GM10248 (cell line): ENCODE results near the gene POLR3C.
A peak's percentile ranks its signal among the peaks of the same experiment; 100 is the strongest.

ENCODE experiments used
- CTCF ChIA-PET: fragments of 300-600 bp; sonication (Branson Sonifier 250); formaldehyde crosslinking; extraction: SDS; loops from one replicate; lab custom pipeline; 2021; ENCODE audit warnings: antibody characterized with exemption; lab: Yijun Ruan, JAX
- POLR2A ChIA-PET: fragments of 350-650 bp; sonication (Branson Sonifier 250); formaldehyde crosslinking; extraction: SDS; loops from one replicate; lab custom pipeline; 2020; ENCODE audit warnings: antibody characterized with exemption; lab: Yijun Ruan, JAX
- DNase-seq: peaks from one replicate; pipeline ENCODE4 v3.0.0; 2012; ENCODE audit errors: extremely low spot score
- CTCF ChIP-seq: IDR thresholded peaks from 2 replicates; pipeline ENCODE4 v1.5.1; 2012; ENCODE audit warnings: mild to moderate bottlenecking, low read depth; ENCODE audit errors: extremely low read depth, missing control alignments, control extremely low read depth

The POLR3C gene

GRCh38 chr1:145891587-145892485 lies 67.8 kb downstream of the POLR3C start:
- ChIA-PET POLR2A (interaction anchor here (1.2 kb wide), 1 partner anchor 35 kb away, joined by 3 read pairs; the partner anchor contains the start of gene RBM8A), CTCF (interaction anchor here (0.7 to 4.5 kb wide), 34 partner anchors 10 to 130 kb away, joined by 3 to 75 read pairs (median 6); partner anchors contain the start of genes ANKRD34A, HJV, ITGA10 and LIX1L)
- TF ChIP-seq CTCF: peak; percentile 85
- DNase-seq: peak; percentile 76

GRCh38 chr1:145892486-145893087 lies 68.6 kb downstream of the POLR3C start:
- no peak for TF ChIP-seq CTCF
- CTCF ChIA-PET: interaction anchor here (0.7 to 4.5 kb wide), 29 partner anchors 9 to 129 kb away, joined by 3 to 75 read pairs (median 7); partner anchors contain the start of genes ANKRD34A, HJV, ITGA10 and LIX1L
- POLR2A ChIA-PET: interaction anchor here (0.6 to 1.2 kb wide), 2 partner anchors 35 to 79 kb away, joined by 3 to 7 read pairs; partner anchors contain the start of gene RBM8A
- no peak for DNase-seq

- POLR2A ChIA-PET: interaction anchor here (0.6 kb wide), 1 partner anchor 78 kb away, joined by 7 read pairs; no protein-coding TSS in a partner anchor
These were observed 69.5 kb downstream of the POLR3C start for GRCh38 chr1:145893306-145894055.

More at GRCh38 chr1:145893306-145894055, 69.5 kb downstream of the POLR3C start:
- CTCF ChIA-PET: interaction anchor here (0.8 to 5.3 kb wide), 15 partner anchors 9 to 122 kb away, joined by 3 to 70 read pairs (median 14); partner anchors contain the start of genes ANKRD34A, ITGA10, NUDT17 and PIAS3
- DNase-seq: no peak
- TF ChIP-seq CTCF: no peak
